Stimulated activated CD4-positive, alpha-beta T cell treated with anti-CD3 and anti-CD28 coated beads, Interleukin-2, amount 100 ng/mL, for 48 hours (primary cell): ENCODE results near the gene FRMPD1.

Source experiments
- DNase-seq, 2 donors: peaks; one replicate each; pipeline ENCODE4 v3.0.0-alpha.2; 2020

The FRMPD1 gene

DNA sequence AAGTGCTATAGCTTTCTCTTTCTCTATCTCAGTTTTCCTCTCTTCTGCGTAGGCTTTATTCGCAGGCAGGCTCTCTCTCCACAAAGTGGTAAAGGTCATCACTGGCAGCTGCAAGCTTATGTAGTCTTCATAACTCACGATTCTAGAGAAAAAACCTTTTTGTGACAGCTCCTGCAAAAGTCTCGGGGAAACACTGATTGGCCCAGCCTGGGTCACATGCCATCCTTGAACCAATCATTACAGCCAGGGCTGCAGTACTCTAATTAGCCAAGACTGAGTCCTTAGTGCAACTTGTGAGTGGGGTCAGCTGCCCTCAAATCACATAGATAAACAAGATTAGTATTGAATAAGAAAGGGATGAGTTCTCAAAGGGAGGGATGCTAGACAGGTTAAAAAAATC is 18.3 kb upstream of the FRMPD1 start:
- no peak for DNase-seq

- DNase-seq, result no peak
These were observed 14.9 kb upstream of the FRMPD1 start for GRCh38 chr9:37635808-37636207.

GRCh38 chr9:37636511-37637448 is 14.0 kb upstream of the FRMPD1 start:
- no peak for DNase-seq

DNA sequence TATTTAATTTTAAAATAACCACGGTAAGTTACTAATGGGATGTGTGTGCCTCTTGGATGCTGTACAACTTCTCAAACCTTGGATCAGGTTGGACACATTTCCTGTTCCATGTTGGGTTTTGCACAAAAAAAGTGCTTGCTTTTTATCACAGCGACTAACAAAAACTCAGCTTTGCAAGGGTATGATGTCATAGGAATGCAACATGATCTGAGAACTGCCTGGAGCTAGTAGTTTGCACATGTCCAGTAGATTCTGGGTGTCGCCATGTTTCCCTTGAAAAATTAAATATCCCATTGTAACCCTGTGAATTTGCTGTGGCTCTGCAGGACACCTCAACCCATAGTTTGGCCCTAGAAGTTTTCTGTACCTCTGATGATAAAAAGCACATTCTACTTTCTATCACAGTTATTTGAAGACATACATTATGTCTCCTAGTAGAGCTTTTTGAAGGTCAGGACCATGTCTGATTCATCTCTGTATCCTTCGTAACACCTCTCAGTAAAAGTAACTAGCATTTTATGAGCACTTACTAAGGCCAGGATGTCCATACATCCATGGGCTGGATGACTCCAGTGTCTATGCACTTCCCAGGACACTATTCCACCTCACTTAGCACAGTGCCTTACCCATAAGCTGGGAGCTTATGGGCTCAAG is 11.5 kb upstream of the FRMPD1 start:
- DNase-seq, result no peak

- DNase-seq, result no peak
These were observed 10.9 kb upstream of the FRMPD1 start for GRCh38 chr9:37639841-37640240.

GRCh38 chr9:37640246-37640645 is 10.5 kb upstream of the FRMPD1 start:
- no peak for DNase-seq

- DNase-seq, result no peak
These were observed 9.4 kb upstream of the FRMPD1 start for GRCh38 chr9:37641331-37641730.

GRCh38 chr9:37643214-37643613 is 7.5 kb upstream of the FRMPD1 start:
- no peak for DNase-seq

- DNase-seq, result no peak
These were observed 4.7 kb upstream of the FRMPD1 start for GRCh38 chr9:37645903-37646506.

DNA sequence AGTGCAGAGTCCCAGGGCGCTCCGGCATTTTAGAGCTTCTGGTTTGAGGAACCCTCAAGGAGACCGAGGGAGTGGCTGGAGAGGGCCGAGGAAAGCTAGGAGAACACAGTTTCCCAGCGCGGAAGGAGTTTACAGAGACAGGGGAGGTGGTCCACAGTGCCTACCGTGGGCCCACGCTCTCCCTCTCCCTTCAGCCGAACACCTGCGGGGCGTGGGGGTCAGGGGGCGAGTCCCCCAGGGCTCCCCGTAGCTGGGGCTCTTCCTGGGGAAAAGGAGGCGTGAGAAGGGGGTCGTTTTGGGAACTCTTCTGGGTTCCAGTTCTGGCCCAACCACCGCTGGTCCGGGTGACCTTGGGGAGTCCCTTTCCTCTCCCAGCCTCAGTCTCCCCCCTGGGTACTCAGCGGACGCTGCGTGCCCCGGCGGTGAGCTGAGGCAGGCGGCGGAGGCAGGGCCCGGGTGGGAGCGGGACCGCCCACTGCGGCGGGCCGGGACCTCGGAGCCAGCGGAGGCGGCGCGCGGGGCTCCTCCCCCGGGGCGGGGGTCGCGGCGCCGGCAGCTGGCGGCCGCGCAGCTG is 368 bp upstream of the FRMPD1 start:
- no peak for DNase-seq

GRCh38 chr9:37652261-37652660 is 1.5 kb downstream of the FRMPD1 start:
- no peak for DNase-seq

DNA sequence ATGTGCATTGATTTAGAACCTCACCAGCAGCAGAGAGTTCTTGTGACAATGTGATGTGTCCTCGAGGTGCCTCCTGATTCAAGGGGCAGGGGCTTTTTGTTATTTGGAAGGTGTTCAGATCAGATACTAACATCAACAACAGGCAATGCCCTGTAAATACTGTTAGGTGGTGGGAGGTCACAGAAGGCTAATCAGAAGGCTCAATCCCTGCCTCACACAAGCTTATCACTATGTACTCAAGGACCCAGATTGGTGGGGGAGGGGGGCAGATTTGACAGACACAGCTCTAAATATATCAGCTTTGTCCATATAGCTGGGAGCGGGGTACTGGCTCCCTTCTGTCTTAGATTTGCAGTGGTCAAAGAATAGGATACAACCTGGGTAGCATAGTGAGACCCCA is 2.6 kb downstream of the FRMPD1 start:
- no peak for DNase-seq

DNA sequence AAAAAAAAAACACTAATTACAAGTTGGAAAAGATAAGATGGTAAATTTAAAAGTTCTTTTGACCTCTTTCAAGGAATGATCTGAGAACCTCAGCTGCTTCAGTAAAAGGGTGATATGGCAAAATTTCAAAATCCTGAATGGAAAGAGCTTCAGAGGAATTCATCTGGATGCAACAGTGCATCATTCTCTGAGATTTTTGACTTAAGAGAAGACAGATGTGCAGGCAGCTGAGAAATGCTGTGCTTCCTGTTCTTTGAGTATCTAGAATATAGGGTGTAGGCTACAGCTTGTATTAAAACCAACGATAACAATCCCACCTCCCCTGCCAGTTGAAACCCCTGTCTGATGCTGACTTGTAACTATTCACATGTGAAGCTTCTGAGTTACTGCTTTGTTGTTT is 6.2 kb downstream of the FRMPD1 start:
- DNase-seq, result no peak

DNA sequence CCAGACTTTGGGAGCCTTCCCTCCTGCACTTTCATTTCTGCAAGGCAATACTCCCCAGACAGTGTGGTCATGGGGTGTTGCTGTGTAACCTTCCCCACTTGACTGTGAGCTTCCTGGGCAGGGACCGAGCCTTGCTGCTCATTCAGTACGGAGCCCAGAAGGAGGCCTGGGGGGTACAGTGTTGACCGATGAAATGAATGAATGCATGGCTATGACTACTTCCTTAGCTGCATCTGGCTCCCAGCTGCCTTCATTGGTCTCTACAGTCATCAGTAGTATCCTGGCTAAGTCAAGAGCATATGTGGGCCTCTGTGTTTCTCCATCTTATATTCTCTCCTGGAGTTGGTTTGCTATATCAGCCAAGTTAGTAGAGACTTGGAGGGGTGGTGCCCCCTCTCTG is 9.9 kb downstream of the FRMPD1 start:
- no peak for DNase-seq

GRCh38 chr9:37663926-37664325 is 13.2 kb downstream of the FRMPD1 start:
- no peak for DNase-seq

DNA sequence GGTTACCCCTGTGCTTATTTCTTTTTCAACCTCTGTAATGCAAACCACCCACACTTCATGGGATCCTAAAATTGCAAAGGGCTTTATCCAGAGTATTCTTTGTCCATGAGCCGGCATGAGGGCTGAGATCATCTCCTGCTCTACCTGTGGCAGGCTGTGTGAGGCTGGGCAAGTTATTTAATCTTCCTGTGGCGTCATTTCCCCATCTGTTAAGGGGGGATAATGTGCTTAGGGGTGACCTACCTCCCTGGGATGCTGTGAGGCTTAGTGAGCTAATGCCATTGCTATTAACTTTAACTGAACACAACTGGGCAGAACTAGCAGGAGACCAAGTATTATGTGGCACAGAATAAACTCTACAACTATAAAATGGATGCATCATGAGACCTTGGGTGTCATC is 17.0 kb downstream of the FRMPD1 start:
- no peak for DNase-seq

GRCh38 chr9:37668116-37668601 is 17.4 kb downstream of the FRMPD1 start:
- no peak for DNase-seq

GRCh38 chr9:37669232-37669631 is 18.5 kb downstream of the FRMPD1 start:
- DNase-seq, result no peak

GRCh38 chr9:37675661-37676060 is 24.9 kb downstream of the FRMPD1 start:
- DNase-seq, result no peak

DNA sequence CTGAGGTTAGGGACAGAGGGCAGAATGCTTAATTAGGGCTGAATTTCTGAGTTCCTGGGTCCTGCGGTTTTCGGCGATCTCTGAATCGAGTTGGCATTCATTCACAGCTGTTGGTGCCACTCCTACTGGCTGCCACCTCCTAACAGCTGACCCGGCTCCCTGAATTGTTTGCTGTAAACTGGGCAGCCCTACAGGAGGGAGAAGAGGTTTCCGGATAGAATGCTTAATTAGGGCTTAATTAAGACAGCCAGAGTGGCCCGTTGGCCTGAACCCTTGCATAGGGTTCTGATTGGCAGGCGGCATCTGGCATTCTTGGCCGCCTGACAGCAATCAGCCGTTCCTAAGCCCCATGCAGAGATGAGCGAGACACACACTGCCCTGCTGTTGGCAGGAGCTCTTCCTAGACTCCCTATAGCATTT is 25.7 kb downstream of the FRMPD1 start:
- DNase-seq, result no peak

DNA sequence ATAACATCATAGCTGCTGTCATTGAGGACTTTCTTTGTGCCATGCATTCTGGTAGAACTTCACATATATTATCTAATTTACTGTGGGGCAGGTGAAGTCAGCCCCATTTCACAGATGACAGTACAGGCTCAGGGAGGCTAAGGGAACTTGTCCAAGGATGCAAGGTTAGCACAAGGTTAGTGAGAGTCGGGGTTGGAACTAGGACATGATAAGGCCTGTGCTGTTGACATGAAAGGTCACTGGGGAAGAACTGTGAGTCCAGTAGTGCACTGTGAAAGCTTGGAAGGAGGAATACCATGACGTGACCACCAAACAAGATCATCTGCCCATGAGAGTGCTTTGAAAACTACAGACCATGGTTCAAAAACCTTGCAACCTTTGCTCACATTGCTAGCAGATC is 26.7 kb downstream of the FRMPD1 start:
- DNase-seq, result no peak

- DNase-seq, result no peak
These were observed 28.1 kb downstream of the FRMPD1 start for GRCh38 chr9:37678789-37679273.
